ENCODE results near the gene RAD51B.
"Not testable (repeated sequence)": the region's sequence is repeated elsewhere in the genome, so short reads cannot be mapped to it uniquely, and the experiment has no call there.

The RAD51B gene

DNA sequence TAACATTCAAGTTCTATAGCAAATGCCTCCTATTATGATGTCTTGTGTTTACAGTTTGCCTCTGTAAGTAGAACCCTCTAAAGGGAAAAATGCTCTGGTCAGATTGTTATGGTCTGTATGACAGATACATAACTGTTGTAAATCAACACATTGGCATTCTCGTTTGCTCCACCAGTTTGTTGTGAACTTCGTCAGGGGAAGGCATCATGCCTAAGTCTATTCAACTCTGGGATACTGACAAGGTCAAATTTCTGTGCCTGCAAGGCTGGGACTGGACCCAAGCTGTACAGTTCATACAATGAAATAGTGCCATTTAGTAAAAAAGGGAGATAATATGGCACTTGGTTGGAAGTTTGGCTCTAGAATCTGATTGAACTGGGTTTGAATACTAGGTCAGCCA is 392.3 kb downstream of the RAD51B start:
- DNase-seq (ENCODE audit: low read depth): no peak

DNA sequence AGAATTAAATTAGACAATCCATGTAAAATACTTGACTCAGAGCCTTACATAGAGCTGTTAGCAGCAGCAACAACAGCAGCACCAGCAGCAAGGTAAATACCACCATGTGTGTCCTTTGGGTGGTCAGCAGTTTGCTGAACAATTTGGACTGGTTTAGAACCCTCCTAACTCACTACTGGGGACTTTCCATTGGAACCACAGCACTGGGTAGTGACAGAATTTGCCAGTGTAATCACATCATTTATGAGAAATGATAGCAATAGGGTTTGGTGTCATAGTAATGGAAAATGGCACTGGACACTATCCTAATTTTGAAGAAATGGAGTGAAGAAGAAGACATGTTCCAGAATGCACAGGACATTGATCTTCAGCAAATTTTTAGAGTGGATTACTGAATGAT is 392.8 kb downstream of the RAD51B start:
- DNase-seq (ENCODE audit: low read depth): no peak

DNA sequence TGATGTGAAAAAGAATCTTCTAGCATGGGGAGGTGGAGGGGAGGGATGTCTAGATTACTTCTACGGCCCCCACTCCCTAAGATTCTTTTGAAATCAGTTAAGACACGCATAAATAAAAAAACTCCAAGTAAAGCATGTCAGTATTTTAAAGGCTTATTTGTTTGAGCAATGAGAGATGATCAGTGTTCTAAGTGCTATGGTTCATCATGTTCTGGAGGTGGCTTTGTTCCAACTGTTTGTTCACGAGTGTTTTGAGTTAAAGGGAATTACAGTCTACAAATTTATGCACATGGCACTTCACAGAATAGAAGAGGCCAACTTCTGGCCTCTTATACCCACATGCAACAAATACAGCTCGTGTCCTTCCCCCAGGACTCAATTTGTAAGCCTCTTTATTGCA is 394.9 kb downstream of the RAD51B start:
- DNase-seq (ENCODE audit: low read depth): no peak

GRCh38 chr14:68215629-68216028 is 396.1 kb downstream of the RAD51B start:
- no peak for DNase-seq (ENCODE audit: low read depth)

DNA sequence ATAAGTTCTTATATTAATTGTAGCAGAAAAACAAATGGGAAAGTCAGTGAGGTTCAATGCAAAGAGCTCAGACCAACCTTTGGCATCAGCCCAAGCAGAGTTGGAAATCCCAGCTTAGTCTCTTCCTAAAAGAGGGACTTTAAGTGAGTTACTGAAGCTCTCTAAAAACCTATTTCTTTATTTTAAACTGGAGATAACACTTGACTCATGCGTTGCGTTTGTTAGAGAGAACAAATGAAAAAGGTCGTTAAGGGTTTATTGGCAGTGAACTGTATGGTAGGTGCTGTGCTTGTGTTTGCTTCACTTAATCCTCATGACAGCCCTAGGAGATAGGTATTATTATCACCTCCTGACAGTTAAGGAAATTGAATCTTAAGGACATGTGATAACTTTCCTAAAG is 396.5 kb downstream of the RAD51B start:
- no peak for DNase-seq (ENCODE audit: low read depth)

DNA sequence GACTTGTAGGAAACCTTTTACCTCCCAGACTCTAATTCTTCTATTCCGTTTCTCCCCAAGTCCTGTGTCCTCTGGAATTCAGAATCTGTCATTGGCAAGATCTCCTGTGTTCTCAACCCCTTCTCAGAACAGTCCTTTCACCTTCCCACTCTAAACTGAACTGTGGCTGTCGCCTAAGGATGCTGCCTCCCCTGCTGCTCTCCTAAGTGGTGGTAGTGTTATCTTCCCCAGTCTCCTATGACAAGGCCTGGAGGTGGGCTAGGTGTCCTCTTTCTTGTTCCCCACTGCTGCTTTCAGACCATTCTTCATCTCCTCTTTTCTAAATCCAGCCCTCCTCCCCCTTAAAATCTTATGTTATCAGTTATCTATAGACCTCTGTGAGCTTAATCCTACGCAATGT is 397.4 kb downstream of the RAD51B start:
- no peak for DNase-seq (ENCODE audit: low read depth)

GRCh38 chr14:68217791-68218340 is 398.3 kb downstream of the RAD51B start:
- no peak for DNase-seq (ENCODE audit: low read depth)

DNA sequence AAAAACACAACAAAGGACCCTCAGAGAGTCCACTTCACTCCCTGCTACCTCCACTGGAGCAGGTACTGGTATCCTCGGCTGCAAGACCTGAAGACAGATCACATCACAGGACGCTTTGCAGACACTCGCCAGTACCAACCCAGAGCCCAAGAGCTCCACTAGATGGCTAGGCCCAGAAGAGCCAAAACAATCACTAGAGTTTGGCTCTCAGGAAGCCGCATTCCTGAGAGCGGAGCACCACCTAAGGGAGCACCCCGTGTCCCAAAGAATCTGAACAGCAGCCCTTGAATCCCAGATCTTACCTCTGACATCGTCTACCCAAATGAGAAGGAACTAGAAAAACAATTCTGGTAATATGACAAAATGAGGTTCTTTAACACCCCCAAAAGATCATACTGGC is 399.8 kb downstream of the RAD51B start:
- no peak for DNase-seq (ENCODE audit: low read depth)

GRCh38 chr14:68221046-68221445 is 401.5 kb downstream of the RAD51B start:
- not testable (repeated sequence) for DNase-seq (ENCODE audit: low read depth)

DNA sequence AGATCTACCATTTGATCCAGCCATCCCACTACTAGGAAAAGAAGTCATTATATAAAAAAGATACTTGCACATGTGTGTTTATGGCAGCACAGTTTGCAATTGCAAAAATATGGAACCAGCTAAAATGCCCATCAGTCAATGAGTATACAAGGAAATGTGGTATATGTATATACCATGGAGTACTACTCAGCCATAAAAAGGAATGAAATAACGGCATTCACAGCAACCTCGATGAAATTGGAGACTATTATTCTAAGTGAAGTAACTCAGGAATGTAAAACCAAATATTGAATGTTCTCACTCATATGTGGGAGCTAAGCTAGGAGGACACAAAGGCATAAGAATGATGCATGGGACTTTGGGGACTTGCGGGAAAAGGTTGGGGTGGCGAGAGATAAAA is 402.6 kb downstream of the RAD51B start:
- no peak for DNase-seq (ENCODE audit: low read depth)

- DNase-seq (ENCODE audit: low read depth): no peak
These were observed 403.1 kb downstream of the RAD51B start for GRCh38 chr14:68222726-68223125.

DNA sequence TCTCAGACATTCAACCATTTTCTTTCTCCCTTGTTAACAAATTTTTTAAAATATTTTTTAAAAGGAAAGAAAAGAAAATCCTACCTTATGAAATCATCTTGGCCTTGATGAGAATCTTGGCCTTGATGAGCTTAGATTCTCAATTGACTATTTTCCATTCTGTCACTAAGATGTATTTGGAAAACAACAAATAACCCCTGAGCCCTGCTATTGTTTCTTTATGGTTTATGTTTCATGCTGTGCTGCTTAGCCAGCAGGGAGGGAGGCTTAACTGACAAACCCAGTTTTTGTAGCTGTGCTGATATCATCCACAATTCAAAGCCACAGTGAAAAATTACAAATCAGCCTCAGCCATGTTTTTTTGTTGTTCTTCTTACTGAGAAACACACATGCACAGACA is 404.1 kb downstream of the RAD51B start:
- DNase-seq (ENCODE audit: low read depth): no peak

DNA sequence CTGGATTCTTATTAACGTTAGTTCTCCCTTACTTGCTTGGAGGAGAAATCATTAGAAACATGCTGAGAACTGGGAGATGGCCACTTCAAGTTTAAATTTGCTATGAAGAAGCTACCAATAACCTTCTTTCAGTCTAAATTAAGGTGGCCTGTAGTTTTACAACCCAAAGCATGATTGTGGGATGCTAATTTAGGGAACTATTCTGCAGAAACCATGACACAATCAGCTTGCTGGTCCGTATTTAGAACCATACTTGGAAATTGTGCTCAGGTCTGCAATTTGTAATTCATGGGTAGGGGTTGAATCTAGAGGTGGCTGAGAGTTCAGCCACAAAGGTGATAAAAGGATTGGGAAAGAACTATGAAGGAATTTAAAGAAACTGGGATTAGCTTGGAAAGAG is 405.7 kb downstream of the RAD51B start:
- no peak for DNase-seq (ENCODE audit: low read depth)

DNA sequence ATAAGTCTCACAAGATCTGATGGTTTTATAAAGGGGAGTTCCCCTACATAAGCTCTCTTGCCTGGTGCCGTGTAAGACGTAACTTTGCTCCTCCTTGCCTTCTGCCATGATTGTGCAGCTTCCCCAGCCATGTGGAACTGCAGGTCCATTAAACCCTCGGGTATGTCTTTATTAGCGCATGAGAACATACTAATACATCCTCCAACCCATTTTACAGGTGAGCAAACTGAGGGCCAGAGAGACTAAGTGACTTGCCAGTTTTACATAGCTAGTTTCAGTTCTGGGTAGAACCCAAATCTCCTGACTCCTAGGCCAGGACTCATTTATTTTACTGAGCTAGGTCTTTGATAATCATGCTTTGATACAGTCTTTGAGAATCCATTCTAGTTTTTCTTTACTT is 406.9 kb downstream of the RAD51B start:
- DNase-seq (ENCODE audit: low read depth): no peak

- no peak for DNase-seq (ENCODE audit: low read depth)
These were observed 409.1 kb downstream of the RAD51B start for GRCh38 chr14:68228656-68229055.

DNA sequence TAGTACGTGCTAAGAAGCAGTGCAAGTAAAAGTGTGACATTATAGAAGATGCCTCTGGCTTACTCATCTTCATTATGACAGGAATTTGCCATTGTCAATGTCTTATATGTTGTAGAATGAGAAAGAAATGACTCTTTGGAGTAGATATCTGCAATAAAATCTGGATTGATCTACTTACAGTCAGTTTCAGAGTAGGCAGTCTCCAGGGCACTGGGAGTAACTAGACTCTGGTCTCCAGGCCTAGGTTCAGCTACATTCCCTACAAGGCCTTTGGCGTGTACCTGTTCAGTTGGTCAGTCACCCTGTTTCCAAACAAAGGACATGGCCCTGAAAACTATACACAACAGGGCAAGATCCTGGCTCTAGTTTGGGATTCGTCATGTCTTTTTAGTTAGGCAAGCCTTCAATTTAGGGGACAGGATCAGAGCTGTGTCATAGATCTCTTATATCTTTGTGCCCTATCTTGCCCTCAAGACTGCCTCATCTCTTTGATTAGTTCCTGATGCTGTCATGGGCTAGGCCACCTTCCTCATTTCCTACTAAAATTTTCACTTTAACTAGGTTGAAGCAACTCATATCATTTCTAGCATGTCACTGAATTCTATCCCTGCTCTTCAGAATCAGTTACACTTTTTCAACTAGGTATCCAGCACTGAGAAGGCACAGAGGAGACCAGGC is 410.0 kb downstream of the RAD51B start:
- no peak for DNase-seq (ENCODE audit: low read depth)

DNA sequence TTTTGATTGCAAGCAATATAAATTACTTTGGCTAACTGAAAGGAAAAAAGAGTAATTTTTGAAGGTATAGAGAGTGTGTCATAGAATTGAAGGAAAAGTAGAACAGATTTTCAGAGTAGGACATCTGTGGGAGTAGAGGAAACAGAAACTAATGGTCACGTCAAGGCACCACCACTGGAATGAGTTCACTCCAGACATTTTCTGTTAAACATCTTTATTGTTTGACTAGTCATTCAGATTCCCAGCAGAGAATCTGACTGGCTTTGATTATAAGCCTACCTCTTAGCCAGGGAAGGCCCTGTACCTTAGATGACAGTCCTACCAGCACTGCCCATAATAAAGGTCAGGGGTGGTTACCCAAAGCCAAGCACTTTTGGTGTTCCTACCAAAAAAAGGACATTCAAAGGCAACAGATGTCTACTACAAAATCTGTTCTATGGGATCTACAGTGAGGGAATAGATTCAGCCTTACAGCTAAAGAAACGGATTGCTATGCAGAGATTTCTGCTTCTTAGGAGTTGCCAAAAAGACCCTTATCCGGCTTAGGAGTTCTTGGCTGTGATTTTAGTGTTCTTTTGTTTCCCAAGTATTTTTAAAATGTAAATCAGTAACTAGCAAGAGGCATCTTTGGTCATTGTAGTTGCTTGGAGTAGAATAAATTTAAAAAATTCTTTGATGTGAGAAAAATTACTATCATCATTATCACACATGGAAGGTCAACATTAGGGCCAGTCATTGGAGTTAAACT is 410.8 kb downstream of the RAD51B start:
- no peak for DNase-seq (ENCODE audit: low read depth)

DNA sequence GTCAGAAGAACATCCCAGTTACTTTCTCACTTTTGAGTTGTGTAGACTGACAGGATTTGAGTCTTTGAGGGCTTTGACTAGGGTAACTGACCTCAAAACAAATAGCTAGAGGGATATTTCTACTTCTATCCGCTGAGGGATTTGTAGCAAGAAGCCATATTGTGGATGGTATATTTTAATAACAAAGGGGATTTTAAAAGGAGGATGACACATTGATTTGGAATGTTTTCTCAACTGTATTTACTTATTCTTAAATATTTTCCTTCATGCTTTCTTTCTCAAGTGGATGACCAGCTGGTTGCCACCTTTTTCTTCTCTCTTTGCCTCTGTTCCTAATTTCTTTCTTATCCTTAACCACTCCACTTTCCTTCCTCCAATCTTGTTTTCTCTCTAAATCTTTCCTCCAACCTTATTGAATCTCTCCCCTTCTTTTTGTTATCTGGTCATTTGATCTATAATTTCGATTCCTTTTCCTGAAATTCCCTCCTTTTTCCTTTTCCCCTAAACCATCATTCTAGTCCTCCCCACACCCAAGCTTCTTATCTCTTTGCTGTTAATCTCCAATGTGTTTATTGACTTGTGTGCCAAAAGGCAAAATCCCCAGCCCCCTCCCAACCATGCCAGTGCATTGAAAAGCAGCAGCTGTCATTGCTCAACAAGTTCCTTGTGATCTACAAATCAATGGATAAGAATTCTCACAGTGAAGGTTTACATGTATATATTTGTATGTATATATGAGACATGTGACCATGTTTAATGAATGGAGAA is 411.6 kb downstream of the RAD51B start:
- peak; percentile 59 for DNase-seq (ENCODE audit: low read depth)

DNA sequence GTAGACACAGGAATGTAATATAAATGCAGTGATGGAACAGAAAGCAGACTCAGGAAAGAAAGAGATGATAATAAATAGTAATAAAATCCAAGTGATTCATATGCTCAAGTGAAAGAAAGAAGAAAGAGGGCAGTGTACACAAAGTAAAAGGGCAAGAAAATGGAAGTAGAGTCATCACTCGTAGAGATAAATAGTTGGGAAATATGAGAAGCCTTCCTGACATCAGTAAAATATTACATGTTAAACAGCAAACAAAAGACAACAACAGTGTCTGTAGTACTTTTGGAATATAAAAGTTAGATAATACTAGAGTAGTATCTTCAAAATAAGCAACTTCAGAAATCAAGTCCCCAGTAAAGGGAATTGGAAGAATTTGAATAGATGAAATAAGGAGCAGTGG is 412.3 kb downstream of the RAD51B start:
- DNase-seq (ENCODE audit: low read depth): no peak

- DNase-seq (ENCODE audit: low read depth): peak; percentile 99
These were observed 412.9 kb downstream of the RAD51B start for GRCh38 chr14:68232300-68233055.

- no peak for DNase-seq (ENCODE audit: low read depth)
These were observed 413.7 kb downstream of the RAD51B start for GRCh38 chr14:68233101-68233784.
